CD14-positive monocyte (primary cell): ENCODE measurements around the gene PEAK1. TPM values are rescaled to one million over a fixed set of nuclear protein-coding genes. Genes with fewer than 3 reads are reported as not detected.

Source experiments
- DNase-seq, 3 donors: peaks; one replicate each; pipeline ENCODE4 v3.0.0-alpha.2; 2011 to 2022
- H2AFZ ChIP-seq: 2 replicates; pipeline ENCODE4 v1.6.0; 2012; ENCODE audit warnings: mild to moderate bottlenecking, low read depth, low read length, inconsistent platforms; ENCODE audit not compliant: insufficient read depth, poor library complexity, severe bottlenecking
- H3K27ac ChIP-seq, 2 donors: 1 replicate in 1 of 2; 2 replicates in 1 of 2; pipeline ENCODE4 v1.5.1; 2012 to 2013; ENCODE audit warnings: low read length in 2 of 2, control low read depth in 1 of 2, inconsistent platforms in 1 of 2, low read depth in 1 of 2, mild to moderate bottlenecking in 1 of 2
- H3K27me3 ChIP-seq, 2 donors: one replicate each; pipeline versions ENCODE4 v1.6.0 to v1.6.1; 2011 to 2013; ENCODE audit warnings: low read length in 2 of 2; ENCODE audit not compliant: control insufficient read depth in 2 of 2, insufficient read depth in 2 of 2
- H3K36me3 ChIP-seq, 2 donors: replicated peaks in 1 of 2; 1 replicate in 1 of 2; 2 replicates in 1 of 2; pipeline versions ENCODE4 v1.5.1 to v1.6.1; 2012 to 2013; ENCODE audit warnings: low read length in 2 of 2, control low read depth in 1 of 2, inconsistent platforms in 1 of 2, mild to moderate bottlenecking in 1 of 2; ENCODE audit not compliant: insufficient read depth in 2 of 2, control insufficient read depth in 1 of 2
- H3K4me1 ChIP-seq, 2 donors: 1 replicate in 1 of 2; 2 replicates in 1 of 2; pipeline versions ENCODE4 v1.5.1 to v1.6.1; 2012 to 2013; ENCODE audit warnings: low read length in 2 of 2, control low read depth in 1 of 2, inconsistent platforms in 1 of 2, mild to moderate bottlenecking in 1 of 2, moderate library complexity in 1 of 2; ENCODE audit not compliant: insufficient read depth in 2 of 2, control insufficient read depth in 1 of 2
- H3K4me2 ChIP-seq: replicated peaks from 2 replicates; pipeline ENCODE3; 2012; ENCODE audit warnings: low read length, moderate library complexity, mild to moderate bottlenecking; ENCODE audit not compliant: poor library complexity, severe bottlenecking; ENCODE audit errors: extremely low read depth
- H3K4me3 ChIP-seq, 3 experiments: fragments of 200-600 bp in 1 of 3; sonication (generic) in 1 of 3; replicated peaks in 1 of 3; 1 replicate in 2 of 3; 2 replicates in 1 of 3; pipeline ENCODE4 v1.5.1; 2011 to 2013; ENCODE audit warnings: low read length in 3 of 3, mild to moderate bottlenecking in 3 of 3, control low read depth in 2 of 3, low read depth in 2 of 3, inconsistent platforms in 1 of 3, moderate library complexity in 1 of 3
- H3K79me2 ChIP-seq: 2 replicates; pipeline ENCODE4 v1.6.0; 2012; ENCODE audit warnings: mild to moderate bottlenecking, control low read depth, inconsistent platforms, low read length, moderate library complexity; ENCODE audit not compliant: insufficient read depth
- H3K9ac ChIP-seq: 2 replicates; pipeline ENCODE4 v1.6.0; 2017; ENCODE audit warnings: low read length, mild to moderate bottlenecking; ENCODE audit not compliant: insufficient read depth, poor library complexity, severe bottlenecking
- H3K9me3 ChIP-seq, 2 donors: replicated peaks in 1 of 2; 1 replicate in 1 of 2; 2 replicates in 1 of 2; pipeline versions ENCODE4 v1.5.1 to v1.6.1; 2012 to 2013; ENCODE audit warnings: low read length in 2 of 2, control low read depth in 1 of 2; ENCODE audit not compliant: control insufficient read depth in 1 of 2, insufficient read depth in 1 of 2
- H4K20me1 ChIP-seq: 2 replicates; pipeline ENCODE4 v1.6.0; 2012; ENCODE audit warnings: mild to moderate bottlenecking, low read length, control low read depth, moderate library complexity; ENCODE audit not compliant: insufficient read depth
- H3K27ac Mint-ChIP-seq, 7 donors: one replicate each; pipeline ENCODE4 v1.8.0; 2020; ENCODE audit warnings: mild to moderate bottlenecking in 7 of 7, mixed read lengths in 7 of 7, moderate library complexity in 6 of 7, inconsistent platforms in 2 of 7
- H3K27me3 Mint-ChIP-seq, 3 donors: one replicate each; pipeline ENCODE4 v1.8.0; 2021 to 2022; ENCODE audit warnings: low read depth in 3 of 3, mild to moderate bottlenecking in 3 of 3, mixed read lengths in 3 of 3, moderate library complexity in 3 of 3, inconsistent platforms in 1 of 3
- H3K36me3 Mint-ChIP-seq, 2 donors: one replicate each; pipeline ENCODE4 v1.8.0; 2020; ENCODE audit warnings: mixed read lengths in 2 of 2, inconsistent platforms in 1 of 2, mild to moderate bottlenecking in 1 of 2
- H3K4me1 Mint-ChIP-seq: one replicate; pipeline ENCODE4 v1.8.0; 2020; ENCODE audit warnings: mild to moderate bottlenecking, mixed read lengths
- H3K4me3 Mint-ChIP-seq, 2 donors: one replicate each; pipeline ENCODE4 v1.8.0; 2020; ENCODE audit warnings: mild to moderate bottlenecking in 2 of 2, mixed read lengths in 2 of 2, moderate library complexity in 1 of 2
- H3K9me3 Mint-ChIP-seq, 7 donors: one replicate each; pipeline ENCODE4 v1.8.0; 2020 to 2022; ENCODE audit warnings: mixed read lengths in 7 of 7, mild to moderate bottlenecking in 6 of 7, moderate library complexity in 6 of 7, inconsistent platforms in 2 of 7
- CTCF ChIP-seq: fragments of 200-600 bp; IDR thresholded peaks from one replicate; pipeline ENCODE4 v1.8.0; 2022; ENCODE audit warnings: antibody characterized with exemption, mild to moderate bottlenecking
- WGBS: methylation state at CpG from one replicate; pipeline ENCODE4 v1.1.5; 2013; ENCODE audit warnings: missing lambda C conversion rate; ENCODE audit not compliant: insufficient coverage; 5-methylcytosine and 5-hydroxymethylcytosine counted together
- intact Hi-C, 2 donors: fragments of 100-400 bp; cut with micrococcal nuclease; formaldehyde crosslinking; loops; one replicate each; pipeline versions ENCODE4 v1.15.0 to v1.15.1; 2023
- polyA plus RNA-seq, 3 donors: library from polyadenylated mRNA; depleted of rRNA in 1 of 3; unstranded in 2 of 3; stranded (reverse) in 1 of 3; fragments of 300-500 nt in 2 of 3; fragments of >200 nt in 1 of 3; fragmentation: Illumina TruSeq in 2 of 3; gene quantifications; 1 replicate in 2 of 3; 2 replicates in 1 of 3; pipeline ENCODE4 v1.2.3, GENCODE V29; 2012 to 2021

PEAK1 gene
- polyA plus RNA-seq, 3 donors: 0.85 to 8.7 (median 1.1) TPM

GRCh38 chr15:77416148-77416455 is 3.8 kb downstream of the PEAK1 start:
- peaks cover 0 to 2% (median 0%) of the 10 kb centered on the region in 7 donors for H3K9me3 Mint-ChIP-seq
- Histone ChIP-seq H3K27me3 (peaks cover 0 to 2% of the 10 kb centered on the region in 2 donors), H3K79me2 (peaks cover 62% of the 10 kb centered on the region), H3K9ac (no peak overlapping the region), H3K4me1 (peaks cover 30 to 38% of the 10 kb centered on the region in 2 donors), H3K4me3 (peak overlapping the region in 1 of 3 experiments; percentile 5), H2AFZ (no peak overlapping the region), H3K27ac (peak overlapping the region in 1 of 2 donors; percentile 19), H3K9me3 (no peaks in the 10 kb centered on the region), H3K4me2 (peak overlapping the region; percentile 4), H3K36me3 (no peaks in the 10 kb centered on the region), H4K20me1 (peaks cover 9% of the 10 kb centered on the region)
- H3K27me3 Mint-ChIP-seq: peaks cover 0 to 8% (median 6%) of the 10 kb centered on the region in 3 donors
- no peak overlapping the region for H3K27ac Mint-ChIP-seq
- DNase-seq: peak in 2 of 3 donors; percentile 49 to 69
- peaks cover 0 to 3% of the 10 kb centered on the region in 2 donors for H3K36me3 Mint-ChIP-seq
- intact Hi-C loops: loop anchor here in 1 of 2 donors (10.0 kb wide), 1 partner anchor 231 kb away; no protein-coding TSS in a partner anchor
- 0% methylated on average over 2 of the region's 2 CpGs for WGBS
- H3K4me1 Mint-ChIP-seq: peaks cover 23% of the 10 kb centered on the region
- TF ChIP-seq CTCF: no peak
- no peak overlapping the region for H3K4me3 Mint-ChIP-seq

- H2AFZ ChIP-seq: no peak overlapping the region
- H3K9me3 Mint-ChIP-seq: peaks cover 0 to 2% (median 0%) of the 10 kb centered on the region in 7 donors
- peaks cover 60% of the 10 kb centered on the region for H3K79me2 ChIP-seq
- H3K27me3 ChIP-seq: peaks cover 0 to 2% of the 10 kb centered on the region in 2 donors
- 38% methylated on average over 4 of the region's 4 CpGs for WGBS
- H3K4me3 ChIP-seq: peak overlapping the region in 1 of 3 experiments; percentile 5
- no peaks in the 10 kb centered on the region for H3K36me3 ChIP-seq
- H3K27ac ChIP-seq: peak overlapping the region in 1 of 2 donors; percentile 19
- peaks cover 9% of the 10 kb centered on the region for H4K20me1 ChIP-seq
- H3K4me2 ChIP-seq: peak overlapping the region; percentile 4
- intact Hi-C loops: loop anchor here in 1 of 2 donors (10.0 kb wide), 1 partner anchor 231 kb away; no protein-coding TSS in a partner anchor
- DNase-seq: peak in 2 of 3 donors; percentile 12 to 23
- H3K27me3 Mint-ChIP-seq: peaks cover 0 to 8% (median 6%) of the 10 kb centered on the region in 3 donors
- H3K36me3 Mint-ChIP-seq: peaks cover 0 to 3% of the 10 kb centered on the region in 2 donors
- H3K4me3 Mint-ChIP-seq: no peak overlapping the region
- H3K27ac Mint-ChIP-seq: no peak overlapping the region
- H3K4me1 ChIP-seq: peaks cover 29 to 34% of the 10 kb centered on the region in 2 donors
- no peak for TF ChIP-seq CTCF
- no peaks in the 10 kb centered on the region for H3K9me3 ChIP-seq
- H3K4me1 Mint-ChIP-seq: peaks cover 23% of the 10 kb centered on the region
- H3K9ac ChIP-seq: no peak overlapping the region
Observed at GRCh38 chr15:77415450-77416147, 4.3 kb downstream of the PEAK1 start.
